ENCODE results near the gene C11orf68. TPM values are rescaled to one million over a fixed set of nuclear protein-coding genes. Genes with fewer than 3 reads are reported as not detected.

Gene C11orf68
- total and polyA plus RNA-seq, 2 experiments from 2014 or later = 16.8 to 23.2 TPM

DNA sequence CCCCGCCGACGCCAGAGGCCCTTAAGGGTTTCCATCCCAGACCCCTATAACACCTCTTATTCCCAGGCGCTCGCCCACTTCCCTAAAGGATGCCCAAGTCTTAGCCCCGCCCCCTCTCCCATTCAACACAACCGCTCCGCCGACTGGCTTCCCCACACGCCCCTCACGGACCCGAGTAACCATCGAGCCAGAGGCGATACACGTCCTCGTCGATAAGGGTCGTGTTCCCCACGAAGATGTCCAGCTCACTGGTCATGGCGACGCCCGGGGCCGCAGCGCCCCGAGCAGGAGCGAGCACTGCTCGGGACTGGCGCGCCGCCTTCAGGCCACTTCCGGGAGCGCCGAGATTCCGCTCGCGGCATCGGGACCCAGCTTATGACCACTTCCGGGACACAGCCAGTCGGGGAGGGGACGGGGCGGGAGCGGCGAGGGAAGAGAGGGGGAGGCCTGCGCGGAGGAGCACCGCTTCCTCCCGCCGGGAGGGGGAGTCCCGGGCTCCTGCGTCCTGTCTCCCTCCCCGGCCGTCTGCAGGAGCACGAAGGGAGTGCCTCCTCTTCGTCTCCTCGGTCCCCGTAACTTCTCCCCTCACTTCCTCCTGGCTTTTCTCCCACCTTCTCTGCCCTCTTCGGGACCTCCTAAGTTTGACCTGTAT lies 30.6 kb downstream of the C11orf68 start, which contains the start of gene FIBP:
TSS of gene FIBP (minus strand) at position 309 of the 652 bp plus-strand sequence. CDS start at position 256, 53 bp downstream.
- Mint-ChIP-seq H3K4me1 (peaks cover 42% of the 10 kb centered on the region), H3K36me3 (ENCODE audit: low read depth) (peaks cover 42% of the 10 kb centered on the region)

DNA sequence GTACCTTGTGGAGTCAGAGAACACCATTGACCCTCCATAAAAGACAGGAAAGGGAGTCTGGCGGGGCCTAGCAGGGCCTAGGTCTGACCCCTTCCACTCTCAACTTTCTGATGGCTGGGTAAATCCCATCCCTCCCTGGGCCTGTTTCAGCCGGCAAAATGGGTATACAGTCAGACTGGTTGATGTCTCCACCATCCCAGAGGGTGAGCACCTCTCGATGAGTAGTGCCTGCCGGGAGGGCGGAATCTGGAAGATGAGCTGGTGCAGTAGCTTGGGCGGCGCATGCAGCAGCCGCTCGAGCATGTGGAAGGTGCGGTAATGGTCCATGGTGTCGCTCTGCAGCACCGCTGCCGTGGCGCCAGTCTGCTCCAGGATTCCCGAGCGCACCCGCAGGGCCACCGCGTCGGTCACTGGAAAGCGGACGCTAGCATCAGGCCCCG lies 31.1 kb downstream of the C11orf68 start:
- DNase-seq (ENCODE audit: low spot score) = no peak
- peaks cover 39% of the 10 kb centered on the region for H3F3A ChIP-seq (replicated peaks; ENCODE audit: low read depth)
- no peak for ATAC-seq
- H3K4me1 ChIP-seq (ENCODE audit: insufficient read depth) = peaks cover 29% of the 10 kb centered on the region
- peaks cover 39% of the 10 kb centered on the region for H3K27me3 Mint-ChIP-seq (ENCODE audit: insufficient read depth, low read depth, poor library complexity)
- H2AFZ ChIP-seq = peak overlapping the region; percentile 95
- H3K4me1 Mint-ChIP-seq = peaks cover 38% of the 10 kb centered on the region
- peaks cover 25% of the 10 kb centered on the region for H4K20me1 ChIP-seq (replicated peaks; ENCODE audit: insufficient read depth)
- H3K79me2 ChIP-seq (replicated peaks; ENCODE audit: insufficient read depth) = peaks cover 13% of the 10 kb centered on the region
- H3K9me3 Mint-ChIP-seq = peaks cover 2% of the 10 kb centered on the region; the same call in 1 of the 3 replicates
- peaks cover 25% of the 10 kb centered on the region for H3K27me3 ChIP-seq (ENCODE audit: insufficient read depth)
- peaks cover 43% of the 10 kb centered on the region for H3K36me3 Mint-ChIP-seq (ENCODE audit: low read depth)
- H3K4me3 Mint-ChIP-seq = peak overlapping the region; percentile 98
- peak overlapping the region; percentile 93 for H3K4me3 ChIP-seq
- peak overlapping the region; percentile 89 for H3K4me2 ChIP-seq
- peak overlapping the region; percentile 78; the same call in 1 of the 2 replicates for H3K27ac ChIP-seq (ENCODE audit: low read depth)
- peaks cover 14% of the 10 kb centered on the region; the same call in 1 of the 2 replicates for H3K36me3 ChIP-seq (ENCODE audit: insufficient read depth)
- peak overlapping the region; percentile 99 for H3K27ac Mint-ChIP-seq
- no peaks in the 10 kb centered on the region for H3K9me2 ChIP-seq (ENCODE audit: insufficient read depth)
- no peak for TF ChIP-seq CREB1 (CRISPR knock-in tag; IDR thresholded peaks at IDR 0.05; ENCODE audit: low read depth)
- no peak for TF ChIP-seq STAT1 (IDR thresholded peaks at IDR 0.05; ENCODE audit: unreplicated experiment)
- no peak for TF ChIP-seq EZH2 (IDR thresholded peaks at IDR 0.05; ENCODE audit: low read depth, unreplicated experiment)
- TF ChIP-seq POLR2AphosphoS5 (IDR thresholded peaks at IDR 0.05; ENCODE audit: low read depth) = no peak
- TF ChIP-seq, protein P1, sequence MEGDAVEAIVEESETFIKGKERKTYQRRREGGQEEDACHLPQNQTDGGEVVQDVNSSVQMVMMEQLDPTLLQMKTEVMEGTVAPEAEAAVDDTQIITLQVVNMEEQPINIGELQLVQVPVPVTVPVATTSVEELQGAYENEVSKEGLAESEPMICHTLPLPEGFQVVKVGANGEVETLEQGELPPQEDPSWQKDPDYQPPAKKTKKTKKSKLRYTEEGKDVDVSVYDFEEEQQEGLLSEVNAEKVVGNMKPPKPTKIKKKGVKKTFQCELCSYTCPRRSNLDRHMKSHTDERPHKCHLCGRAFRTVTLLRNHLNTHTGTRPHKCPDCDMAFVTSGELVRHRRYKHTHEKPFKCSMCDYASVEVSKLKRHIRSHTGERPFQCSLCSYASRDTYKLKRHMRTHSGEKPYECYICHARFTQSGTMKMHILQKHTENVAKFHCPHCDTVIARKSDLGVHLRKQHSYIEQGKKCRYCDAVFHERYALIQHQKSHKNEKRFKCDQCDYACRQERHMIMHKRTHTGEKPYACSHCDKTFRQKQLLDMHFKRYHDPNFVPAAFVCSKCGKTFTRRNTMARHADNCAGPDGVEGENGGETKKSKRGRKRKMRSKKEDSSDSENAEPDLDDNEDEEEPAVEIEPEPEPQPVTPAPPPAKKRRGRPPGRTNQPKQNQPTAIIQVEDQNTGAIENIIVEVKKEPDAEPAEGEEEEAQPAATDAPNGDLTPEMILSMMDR (conservative IDR thresholded peaks at IDR 0.05; ENCODE audit: low read depth in 2 of 2) = no peak
- TF ChIP-seq, protein P2, sequence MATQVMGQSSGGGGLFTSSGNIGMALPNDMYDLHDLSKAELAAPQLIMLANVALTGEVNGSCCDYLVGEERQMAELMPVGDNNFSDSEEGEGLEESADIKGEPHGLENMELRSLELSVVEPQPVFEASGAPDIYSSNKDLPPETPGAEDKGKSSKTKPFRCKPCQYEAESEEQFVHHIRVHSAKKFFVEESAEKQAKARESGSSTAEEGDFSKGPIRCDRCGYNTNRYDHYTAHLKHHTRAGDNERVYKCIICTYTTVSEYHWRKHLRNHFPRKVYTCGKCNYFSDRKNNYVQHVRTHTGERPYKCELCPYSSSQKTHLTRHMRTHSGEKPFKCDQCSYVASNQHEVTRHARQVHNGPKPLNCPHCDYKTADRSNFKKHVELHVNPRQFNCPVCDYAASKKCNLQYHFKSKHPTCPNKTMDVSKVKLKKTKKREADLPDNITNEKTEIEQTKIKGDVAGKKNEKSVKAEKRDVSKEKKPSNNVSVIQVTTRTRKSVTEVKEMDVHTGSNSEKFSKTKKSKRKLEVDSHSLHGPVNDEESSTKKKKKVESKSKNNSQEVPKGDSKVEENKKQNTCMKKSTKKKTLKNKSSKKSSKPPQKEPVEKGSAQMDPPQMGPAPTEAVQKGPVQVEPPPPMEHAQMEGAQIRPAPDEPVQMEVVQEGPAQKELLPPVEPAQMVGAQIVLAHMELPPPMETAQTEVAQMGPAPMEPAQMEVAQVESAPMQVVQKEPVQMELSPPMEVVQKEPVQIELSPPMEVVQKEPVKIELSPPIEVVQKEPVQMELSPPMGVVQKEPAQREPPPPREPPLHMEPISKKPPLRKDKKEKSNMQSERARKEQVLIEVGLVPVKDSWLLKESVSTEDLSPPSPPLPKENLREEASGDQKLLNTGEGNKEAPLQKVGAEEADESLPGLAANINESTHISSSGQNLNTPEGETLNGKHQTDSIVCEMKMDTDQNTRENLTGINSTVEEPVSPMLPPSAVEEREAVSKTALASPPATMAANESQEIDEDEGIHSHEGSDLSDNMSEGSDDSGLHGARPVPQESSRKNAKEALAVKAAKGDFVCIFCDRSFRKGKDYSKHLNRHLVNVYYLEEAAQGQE (IDR thresholded peaks at IDR 0.05; ENCODE audit: unreplicated experiment) = no peak
- TF ChIP-seq, protein P3, sequence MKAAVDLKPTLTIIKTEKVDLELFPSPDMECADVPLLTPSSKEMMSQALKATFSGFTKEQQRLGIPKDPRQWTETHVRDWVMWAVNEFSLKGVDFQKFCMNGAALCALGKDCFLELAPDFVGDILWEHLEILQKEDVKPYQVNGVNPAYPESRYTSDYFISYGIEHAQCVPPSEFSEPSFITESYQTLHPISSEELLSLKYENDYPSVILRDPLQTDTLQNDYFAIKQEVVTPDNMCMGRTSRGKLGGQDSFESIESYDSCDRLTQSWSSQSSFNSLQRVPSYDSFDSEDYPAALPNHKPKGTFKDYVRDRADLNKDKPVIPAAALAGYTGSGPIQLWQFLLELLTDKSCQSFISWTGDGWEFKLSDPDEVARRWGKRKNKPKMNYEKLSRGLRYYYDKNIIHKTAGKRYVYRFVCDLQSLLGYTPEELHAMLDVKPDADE (IDR thresholded peaks at IDR 0.05) = no peak

More for the DNA sequence above, 30.6 kb downstream of the C11orf68 start, which contains the start of gene FIBP:
- no peak for TF ChIP-seq ZNF114 (CRISPR knock-in tag; IDR thresholded peaks at IDR 0.05)
- TF ChIP-seq, protein P1 (conservative IDR thresholded peaks at IDR 0.05; ENCODE audit: low read depth in 2 of 2) = peak; percentile 58 to 63
- TF ChIP-seq STAT1 (IDR thresholded peaks at IDR 0.05; ENCODE audit: unreplicated experiment) = no peak
- TF ChIP-seq JUNB (IDR thresholded peaks at IDR 0.05; ENCODE audit: unreplicated experiment) = no peak
- TF ChIP-seq NANOG (IDR thresholded peaks at IDR 0.05; ENCODE audit: borderline replicate concordance) = no peak
- TF ChIP-seq EZH2phosphoT487 (IDR thresholded peaks at IDR 0.05; ENCODE audit: unreplicated experiment) = no peak
- peak; percentile 95 for TF ChIP-seq POLR2AphosphoS5 (IDR thresholded peaks at IDR 0.05; ENCODE audit: low read depth)
- TF ChIP-seq, protein P3 (IDR thresholded peaks at IDR 0.05) = 0 out of 2 replicates have a peak, but pooled peaks have one; percentile 61
- TF ChIP-seq EZH2 (IDR thresholded peaks at IDR 0.05; ENCODE audit: low read depth, unreplicated experiment) = no peak
- peak; percentile 91 for TF ChIP-seq CREB1 (CRISPR knock-in tag; IDR thresholded peaks at IDR 0.05; ENCODE audit: low read depth)
- Histone ChIP-seq H3K79me2 (replicated peaks; ENCODE audit: insufficient read depth) (peaks cover 13% of the 10 kb centered on the region), H3K9me2 (ENCODE audit: insufficient read depth) (no peaks in the 10 kb centered on the region), H4K20me1 (replicated peaks; ENCODE audit: insufficient read depth) (peaks cover 25% of the 10 kb centered on the region), H3K4me1 (ENCODE audit: insufficient read depth) (peaks cover 29% of the 10 kb centered on the region), H2AFZ (peak within 1 kb of the TSS; percentile 95), H3F3A (replicated peaks; ENCODE audit: low read depth) (peaks cover 39% of the 10 kb centered on the region), H3K4me3 (peak within 1 kb of the TSS; percentile 93), H3K36me3 (ENCODE audit: insufficient read depth) (peaks cover 14% of the 10 kb centered on the region; the same call in 1 of the 2 replicates), H3K4me2 (peak within 1 kb of the TSS; percentile 89), H3K27ac (ENCODE audit: low read depth) (peak within 1 kb of the TSS; percentile 83), H3K27me3 (ENCODE audit: insufficient read depth) (peaks cover 25% of the 10 kb centered on the region)
- Mint-ChIP-seq H3K27ac (peak within 1 kb of the TSS; percentile 99), H3K4me3 (peak within 1 kb of the TSS; percentile 98), H3K27me3 (ENCODE audit: insufficient read depth, low read depth, poor library complexity) (peaks cover 40% of the 10 kb centered on the region), H3K9me3 (peaks cover 2% of the 10 kb centered on the region; the same call in 1 of the 3 replicates)
- DNase-seq (ENCODE audit: low spot score) (peak; percentile 97), ATAC-seq (peak; percentile 62)
